Natural killer cell treated with Interleukin-12 subunit alpha and Interleukin-12 subunit beta and Interleukin-15 and Interleukin-18, amount 100 ng/mL, for 72 hours (primary cell): ENCODE results near the gene CIROP. TPM values are rescaled to one million over a fixed set of nuclear protein-coding genes. Genes with fewer than 3 reads are reported as not detected.
A peak's percentile ranks its signal among the peaks of the same experiment; 100 is the strongest.

Experiments used
- ATAC-seq, 2 donors: fragments of 150-1000 bp; cut with Tn5 transposase in 1 of 2; sonication (Bioruptor Pico), chemical (Tn5 transposase) in 1 of 2; 2 replicates each; pipeline ENCODE4 v1.10.0; 2021
- DNase-seq: peaks from one replicate; pipeline ENCODE4 v3.0.0; 2022; ENCODE audit warnings: low spot score
- H3K27ac Mint-ChIP-seq, 2 donors: 1 replicate in 1 of 2; 2 replicates in 1 of 2; pipeline ENCODE4 v1.8.0; 2022; ENCODE audit warnings: mixed read lengths in 2 of 2, mild to moderate bottlenecking in 1 of 2, moderate library complexity in 1 of 2
- H3K27me3 Mint-ChIP-seq, 2 donors: 1 replicate in 1 of 2; 2 replicates in 1 of 2; pipeline ENCODE4 v1.8.0; 2022; ENCODE audit warnings: mixed read lengths in 2 of 2
- H3K36me3 Mint-ChIP-seq: one replicate; pipeline ENCODE4 v1.8.0; 2022; ENCODE audit warnings: mixed read lengths
- H3K4me1 Mint-ChIP-seq, 2 donors: 1 replicate in 1 of 2; 2 replicates in 1 of 2; pipeline ENCODE4 v1.8.0; 2022; ENCODE audit warnings: low read depth in 2 of 2, mixed read lengths in 2 of 2, mild to moderate bottlenecking in 1 of 2
- H3K4me3 Mint-ChIP-seq: one replicate; pipeline ENCODE4 v1.8.0; 2022; ENCODE audit warnings: mixed read lengths
- H3K9me3 Mint-ChIP-seq: 2 replicates; pipeline ENCODE4 v1.8.0; 2022; ENCODE audit warnings: mixed read lengths
- total RNA-seq, 2 donors: library from RNA; stranded (reverse); gene quantifications; one replicate each; pipeline ENCODE4 v1.2.3, GENCODE V29; 2022

CIROP gene
- not detected for total RNA-seq

- DNase-seq: no peak
- Mint-ChIP-seq H3K27me3 (peaks cover 0 to 2% of the 10 kb centered on the region in 2 donors), H3K4me1 (peaks cover 0 to under 1% of the 10 kb centered on the region in 2 donors), H3K27ac (no peak within 1 kb of the TSS), H3K4me3 (no peak within 1 kb of the TSS), H3K36me3 (no peaks in the 10 kb centered on the region), H3K9me3 (no peaks in the 10 kb centered on the region)
- ATAC-seq: peak in 1 of 2 donors; percentile 36
Measured at GRCh38 chr14:23104591-23105347, at the start of gene CIROP. TSS of gene CIROP (minus strand) at chr14:23104989. CDS start at chr14:23104920, 69 bp downstream.

GRCh38 chr14:23153851-23154796 lies 49.3 kb upstream of the CIROP start:
- Mint-ChIP-seq H3K36me3 (no peaks in the 10 kb centered on the region), H3K4me1 (no peaks in the 10 kb centered on the region)
- no peak for ATAC-seq

GRCh38 chr14:23151342-23151741 lies 46.6 kb upstream of the CIROP start:
- H3K27me3 Mint-ChIP-seq: peaks cover 10 to 13% of the 10 kb centered on the region in 2 donors
- H3K27ac Mint-ChIP-seq: no peak overlapping the region
- H3K4me3 Mint-ChIP-seq: no peak overlapping the region
- no peaks in the 10 kb centered on the region for H3K4me1 Mint-ChIP-seq
- H3K36me3 Mint-ChIP-seq: no peaks in the 10 kb centered on the region
- no peak for DNase-seq
- no peaks in the 10 kb centered on the region for H3K9me3 Mint-ChIP-seq
- no peak for ATAC-seq

More at GRCh38 chr14:23153851-23154796, 49.3 kb upstream of the CIROP start:
- no peak overlapping the region for H3K27ac Mint-ChIP-seq
- DNase-seq: no peak
- H3K27me3 Mint-ChIP-seq: peaks cover 6 to 15% of the 10 kb centered on the region in 2 donors
- no peaks in the 10 kb centered on the region for H3K9me3 Mint-ChIP-seq
- H3K4me3 Mint-ChIP-seq: no peak overlapping the region

- Mint-ChIP-seq H3K4me1 (no peaks in the 10 kb centered on the region), H3K27ac (no peak overlapping the region), H3K9me3 (no peaks in the 10 kb centered on the region), H3K4me3 (no peak overlapping the region), H3K36me3 (no peaks in the 10 kb centered on the region), H3K27me3 (peaks cover 13 to 14% of the 10 kb centered on the region in 2 donors)
- ATAC-seq (no peak), DNase-seq (no peak)
Measured at GRCh38 chr14:23149745-23150144, 45.0 kb upstream of the CIROP start.

GRCh38 chr14:23148591-23149249 lies 43.9 kb upstream of the CIROP start:
- ATAC-seq: peak in 1 of 2 donors; percentile 52
- no peak overlapping the region for H3K4me3 Mint-ChIP-seq
- no peaks in the 10 kb centered on the region for H3K4me1 Mint-ChIP-seq
- H3K27me3 Mint-ChIP-seq: peaks cover 13 to 14% of the 10 kb centered on the region in 2 donors
- peak; percentile 8 for DNase-seq
- no peaks in the 10 kb centered on the region for H3K9me3 Mint-ChIP-seq
- H3K36me3 Mint-ChIP-seq: no peaks in the 10 kb centered on the region
- H3K27ac Mint-ChIP-seq: no peak overlapping the region

GRCh38 chr14:23147676-23148075 lies 42.9 kb upstream of the CIROP start:
- Mint-ChIP-seq H3K9me3 (no peaks in the 10 kb centered on the region), H3K27ac (no peak overlapping the region), H3K27me3 (peaks cover 13% of the 10 kb centered on the region in 2 donors), H3K4me1 (no peaks in the 10 kb centered on the region), H3K36me3 (no peaks in the 10 kb centered on the region), H3K4me3 (no peak overlapping the region)
- DNase-seq (no peak), ATAC-seq (no peak)

- Mint-ChIP-seq H3K9me3 (no peaks in the 10 kb centered on the region), H3K36me3 (no peaks in the 10 kb centered on the region), H3K4me3 (no peak overlapping the region), H3K27me3 (peaks cover 13% of the 10 kb centered on the region in 2 donors), H3K4me1 (no peaks in the 10 kb centered on the region), H3K27ac (no peak overlapping the region)
- DNase-seq (no peak), ATAC-seq (no peak)
Measured at GRCh38 chr14:23146980-23147379, 42.2 kb upstream of the CIROP start.

GRCh38 chr14:23146351-23146910 lies 41.6 kb upstream of the CIROP start:
- H3K27me3 Mint-ChIP-seq: peaks cover 13% of the 10 kb centered on the region in 2 donors
- no peak overlapping the region for H3K4me3 Mint-ChIP-seq
- H3K4me1 Mint-ChIP-seq: no peaks in the 10 kb centered on the region
- H3K9me3 Mint-ChIP-seq: no peaks in the 10 kb centered on the region
- no peak overlapping the region for H3K27ac Mint-ChIP-seq
- H3K36me3 Mint-ChIP-seq: no peaks in the 10 kb centered on the region
- DNase-seq: peak; percentile 8
- ATAC-seq: peak in 1 of 2 donors; percentile 66

GRCh38 chr14:23145794-23146350 lies 41.1 kb upstream of the CIROP start:
- ATAC-seq: no peak
- H3K27me3 Mint-ChIP-seq: peaks cover 13% of the 10 kb centered on the region in 2 donors

GRCh38 chr14:23143911-23144310 lies 39.1 kb upstream of the CIROP start:
- H3K27ac Mint-ChIP-seq: no peak overlapping the region
- H3K4me3 Mint-ChIP-seq: no peak overlapping the region
- peaks cover 5 to 12% of the 10 kb centered on the region in 2 donors for H3K27me3 Mint-ChIP-seq
- DNase-seq (no peak), ATAC-seq (no peak)
- H3K9me3 Mint-ChIP-seq: no peaks in the 10 kb centered on the region
- no peaks in the 10 kb centered on the region for H3K4me1 Mint-ChIP-seq
- no peaks in the 10 kb centered on the region for H3K36me3 Mint-ChIP-seq

More at GRCh38 chr14:23145794-23146350, 41.1 kb upstream of the CIROP start:
- Mint-ChIP-seq H3K4me3 (no peak overlapping the region), H3K4me1 (no peaks in the 10 kb centered on the region), H3K9me3 (no peaks in the 10 kb centered on the region), H3K27ac (no peak overlapping the region), H3K36me3 (no peaks in the 10 kb centered on the region)
- peak; percentile 20 for DNase-seq

- Mint-ChIP-seq H3K4me3 (no peak overlapping the region), H3K27ac (no peak overlapping the region), H3K36me3 (no peaks in the 10 kb centered on the region), H3K27me3 (peaks cover 5 to 12% of the 10 kb centered on the region in 2 donors), H3K4me1 (no peaks in the 10 kb centered on the region), H3K9me3 (no peaks in the 10 kb centered on the region)
- ATAC-seq: no peak
- peak; percentile 32 for DNase-seq
Measured at GRCh38 chr14:23142826-23143225, 38.0 kb upstream of the CIROP start.

GRCh38 chr14:23141706-23142444 lies 37.1 kb upstream of the CIROP start:
- no peak for ATAC-seq
- DNase-seq: peak; percentile 18
- Mint-ChIP-seq H3K36me3 (no peaks in the 10 kb centered on the region), H3K9me3 (no peaks in the 10 kb centered on the region), H3K27me3 (peaks cover 0 to 9% of the 10 kb centered on the region in 2 donors), H3K27ac (no peak overlapping the region), H3K4me3 (no peak overlapping the region), H3K4me1 (no peaks in the 10 kb centered on the region)
